B cell (primary cell): ENCODE measurements around the gene IL22RA1. TPM values are rescaled to one million over a fixed set of nuclear protein-coding genes. Genes with fewer than 3 reads are reported as not detected.

Experiments
- ATAC-seq: fragments of 200-7000 bp; cut with Tn5 transposase; one replicate; pipeline ENCODE4 v1.10.0; 2021; ENCODE audit warnings: low read depth, mild to moderate bottlenecking, moderate number of reproducible peaks, moderate library complexity
- CTCF ChIA-PET: fragments of 350-600 bp; sonication (Branson Sonifier 250); formaldehyde crosslinking; loops from one replicate; lab custom pipeline; 2021; ENCODE audit warnings: antibody characterized with exemption, inconsistent platforms; lab: Charles Lee
- POLR2A ChIA-PET: fragments of 350-600 bp; sonication (Branson Sonifier 250); formaldehyde crosslinking; loops from one replicate; lab custom pipeline; 2021; ENCODE audit warnings: antibody characterized with exemption; lab: Charles Lee
- DNase-seq: peaks from one replicate; pipeline ENCODE4 v3.0.0; 2013
- H2AFZ ChIP-seq: 2 replicates; pipeline ENCODE4 v1.6.1; 2012; ENCODE audit warnings: mild to moderate bottlenecking, low read depth, low read length; ENCODE audit not compliant: insufficient read depth, poor library complexity, severe bottlenecking
- H3K27ac ChIP-seq, 2 donors: 1 replicate in 1 of 2; 2 replicates in 1 of 2; pipeline ENCODE4 v1.5.1; 2012 to 2013; ENCODE audit warnings: low read length in 2 of 2, mild to moderate bottlenecking in 2 of 2, moderate library complexity in 1 of 2
- H3K27me3 ChIP-seq, 4 experiments: fragments of 200-600 bp in 1 of 4; sonication (generic) in 1 of 4; replicated peaks in 1 of 4; 1 replicate in 2 of 4; 2 replicates in 2 of 4; pipeline versions ENCODE4 v1.6.1 to v1.7.0; 2013 to 2016; ENCODE audit warnings: low read length in 3 of 4, mild to moderate bottlenecking in 2 of 4, mixed read lengths in 1 of 4, moderate library complexity in 1 of 4; ENCODE audit not compliant: insufficient read depth in 4 of 4, control insufficient read depth in 3 of 4; ENCODE audit errors: control extremely low read depth in 1 of 4
- H3K36me3 ChIP-seq, 2 experiments: replicated peaks in 1 of 2; 1 replicate in 1 of 2; 2 replicates in 1 of 2; pipeline versions ENCODE4 v1.6.1 to v1.7.1; 2013; ENCODE audit warnings: low read length in 1 of 2; ENCODE audit not compliant: insufficient read depth in 2 of 2, control insufficient read depth in 1 of 2; ENCODE audit errors: control extremely low read depth in 1 of 2, extremely low read depth in 1 of 2
- H3K4me1 ChIP-seq, 2 donors: fragments of 200-600 bp in 1 of 2; sonication (generic) in 1 of 2; 1 replicate in 1 of 2; 2 replicates in 1 of 2; pipeline versions ENCODE4 v1.5.1 to v1.6.1; 2013 to 2017; ENCODE audit warnings: low read length in 2 of 2; ENCODE audit not compliant: control insufficient read depth in 2 of 2, insufficient read depth in 2 of 2
- H3K4me2 ChIP-seq: replicated peaks from 2 replicates; pipeline ENCODE3; 2012; ENCODE audit warnings: mild to moderate bottlenecking, low read depth, low read length; ENCODE audit not compliant: poor library complexity, severe bottlenecking
- H3K4me3 ChIP-seq, 5 experiments: fragments of 200-600 bp in 1 of 5; sonication (generic) in 1 of 5; 1 replicate in 3 of 5; 2 replicates in 2 of 5; pipeline versions ENCODE4 v1.5.1 to v1.7.0; 2011 to 2016; ENCODE audit warnings: low read length in 4 of 5, mild to moderate bottlenecking in 4 of 5, low read depth in 2 of 5, control low read depth in 1 of 5, moderate library complexity in 1 of 5; ENCODE audit not compliant: insufficient read depth in 1 of 5; ENCODE audit errors: control extremely low read depth in 1 of 5, extremely low read depth in 1 of 5
- H3K79me2 ChIP-seq: fragments of 200-600 bp; sonication (generic); one replicate; pipeline ENCODE4 v1.6.0; 2016; ENCODE audit warnings: low read length; ENCODE audit not compliant: control insufficient read depth, insufficient read depth
- H3K9ac ChIP-seq: fragments of 200-600 bp; sonication (generic); 2 replicates; pipeline ENCODE4 v1.6.1; 2017; ENCODE audit warnings: mild to moderate bottlenecking, low read length, moderate library complexity
- H3K9me3 ChIP-seq, 3 donors: one replicate each; pipeline versions ENCODE4 v1.6.1 to v1.7.1; 2013; ENCODE audit warnings: low read length in 2 of 3; ENCODE audit not compliant: control insufficient read depth in 2 of 3, insufficient read depth in 1 of 3; ENCODE audit errors: control extremely low read depth in 1 of 3
- H4K20me1 ChIP-seq: 2 replicates; pipeline ENCODE4 v1.6.0; 2012; ENCODE audit warnings: mild to moderate bottlenecking, low read length; ENCODE audit not compliant: insufficient read depth, control insufficient read depth, poor library complexity, severe bottlenecking
- H3K27ac Mint-ChIP-seq: one replicate; pipeline ENCODE4 v1.8.0; 2021; ENCODE audit warnings: mixed read lengths
- H3K27me3 Mint-ChIP-seq: one replicate; pipeline ENCODE4 v1.8.0; 2021; ENCODE audit warnings: mixed read lengths
- H3K4me1 Mint-ChIP-seq: one replicate; pipeline ENCODE4 v1.8.0; 2021; ENCODE audit warnings: mixed read lengths
- H3K4me3 Mint-ChIP-seq: one replicate; pipeline ENCODE4 v1.8.0; 2021; ENCODE audit warnings: mixed read lengths
- H3K9me3 Mint-ChIP-seq: one replicate; pipeline ENCODE4 v1.8.0; 2022; ENCODE audit warnings: mixed read lengths; ENCODE audit not compliant: insufficient read depth
- CTCF ChIP-seq: fragments of 200-600 bp; IDR thresholded peaks from one replicate; pipeline ENCODE4 v1.8.0; 2022; ENCODE audit warnings: antibody characterized with exemption, mild to moderate bottlenecking
- EZH2 ChIP-seq: IDR thresholded peaks from 2 replicates; pipeline ENCODE4 v1.6.1; 2012; ENCODE audit warnings: borderline replicate concordance, low read depth, mild to moderate bottlenecking, moderate library complexity, low read length; ENCODE audit not compliant: insufficient read depth, poor library complexity, severe bottlenecking
- WGBS: methylation state at CpG from one replicate; pipeline ENCODE4 v1.1.5; 2013; ENCODE audit warnings: missing lambda C conversion rate; ENCODE audit not compliant: insufficient coverage; 5-methylcytosine and 5-hydroxymethylcytosine counted together
- intact Hi-C: fragments of 100-400 bp; cut with micrococcal nuclease; formaldehyde crosslinking; loops from one replicate; pipeline ENCODE4 v1.10.0; 2022
- polyA plus RNA-seq: library from polyadenylated mRNA; depleted of rRNA; stranded (reverse); fragments of >200 nt; gene quantifications from 2 replicates; pipeline ENCODE4 v1.2.3, GENCODE V29; 2012
- total RNA-seq, 2 donors: library from RNA; stranded (reverse); fragments of 120-200 nt in 1 of 2; gene quantifications; 1 replicate in 1 of 2; 2 replicates in 1 of 2; pipeline versions ENCODE4 v1.2.3 to v1.2.4, GENCODE V29; 2013 to 2022

The IL22RA1 gene
- total and polyA plus RNA-seq, 2 donors (not counting 1 experiment from before 2014, with no cell fraction given), result 0.10 TPM

GRCh38 chr1:24102961-24103360 is 40.0 kb downstream of the IL22RA1 start:
- H3K4me3 ChIP-seq, result no peak overlapping the region
- H3K79me2 ChIP-seq, result no peaks in the 10 kb centered on the region
- DNase-seq (no peak), ATAC-seq (no peak)
- intact Hi-C loops, result no loop called here
- Mint-ChIP-seq H3K9me3 (no peaks in the 10 kb centered on the region), H3K27ac (no peak overlapping the region), H3K27me3 (no peaks in the 10 kb centered on the region), H3K4me3 (no peak overlapping the region), H3K4me1 (no peaks in the 10 kb centered on the region)
- no peak overlapping the region for H3K9ac ChIP-seq
- H3K4me1 ChIP-seq, result no peaks in the 10 kb centered on the region
- ChIA-PET CTCF (no interaction called here), POLR2A (no interaction called here)
- no peak overlapping the region for H3K27ac ChIP-seq
- 82% methylated on average over 5 of the region's 8 CpGs for WGBS
- no peaks in the 10 kb centered on the region for H4K20me1 ChIP-seq
- H3K4me2 ChIP-seq, result no peak overlapping the region
- H3K36me3 ChIP-seq, result no peaks in the 10 kb centered on the region
- TF ChIP-seq EZH2 (no peak), CTCF (no peak)
- no peaks in the 10 kb centered on the region for H3K27me3 ChIP-seq
- H3K9me3 ChIP-seq, result peaks cover 0 to 7% (median 0%) of the 10 kb centered on the region in 3 donors
- H2AFZ ChIP-seq, result no peak overlapping the region

DNA sequence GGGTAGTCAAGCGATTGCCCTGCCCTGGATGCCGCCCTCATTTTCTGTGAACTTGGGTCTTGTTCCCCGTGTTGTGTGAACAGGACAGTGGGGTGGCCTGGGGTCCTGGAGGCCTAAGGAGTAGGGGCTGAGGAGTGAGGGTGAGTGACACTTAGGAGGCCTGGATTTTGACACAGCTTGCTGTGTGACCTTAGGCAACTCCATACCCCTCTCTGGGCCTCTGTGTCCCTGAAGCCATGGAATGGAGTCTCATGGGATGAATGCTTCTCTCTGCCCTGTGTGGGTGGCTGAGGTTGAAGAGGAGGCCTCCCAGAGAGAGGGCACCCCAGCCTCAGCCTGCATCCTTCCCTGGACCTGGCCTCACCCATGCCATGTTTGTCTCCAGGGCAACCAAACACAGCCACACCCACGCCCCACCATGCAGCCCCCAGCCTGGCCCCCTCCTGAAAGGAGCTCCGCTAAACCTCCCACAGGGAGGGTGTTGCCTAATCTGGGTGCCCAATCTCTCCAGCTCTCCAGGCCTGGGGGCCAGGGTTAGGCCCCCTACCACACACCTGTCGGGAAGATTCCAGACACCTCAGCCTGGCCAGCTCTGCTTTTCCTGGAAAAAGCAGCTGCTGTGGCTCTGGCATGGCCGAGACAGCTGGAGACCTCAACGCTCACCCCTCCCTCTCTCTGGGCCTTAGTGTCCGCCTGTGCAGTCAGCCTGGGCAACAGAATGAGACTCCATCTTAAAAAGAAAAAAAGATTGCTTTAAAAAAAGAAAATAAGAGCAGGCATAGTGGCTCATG is 40.9 kb downstream of the IL22RA1 start:
- Mint-ChIP-seq H3K27me3 (no peaks in the 10 kb centered on the region), H3K9me3 (no peaks in the 10 kb centered on the region), H3K4me1 (no peaks in the 10 kb centered on the region), H3K27ac (no peak overlapping the region), H3K4me3 (no peak overlapping the region)
- Histone ChIP-seq H3K9me3 (peaks cover 0 to 7% (median 0%) of the 10 kb centered on the region in 3 donors), H4K20me1 (no peaks in the 10 kb centered on the region), H3K4me3 (no peak overlapping the region), H3K4me2 (no peak overlapping the region), H3K4me1 (no peaks in the 10 kb centered on the region), H3K79me2 (no peaks in the 10 kb centered on the region), H3K9ac (no peak overlapping the region), H2AFZ (no peak overlapping the region), H3K36me3 (no peaks in the 10 kb centered on the region), H3K27me3 (no peaks in the 10 kb centered on the region), H3K27ac (no peak overlapping the region)
- intact Hi-C loops, result no loop called here
- TF ChIP-seq CTCF (no peak), EZH2 (no peak)
- ATAC-seq, result no peak
- POLR2A ChIA-PET, result no interaction called here
- CTCF ChIA-PET, result no interaction called here
- 88% methylated on average over 6 of the region's 9 CpGs for WGBS
- DNase-seq, result no peak
